ENCODE results near the gene SRPK2. TPM values are rescaled to one million over a fixed set of nuclear protein-coding genes. Genes with fewer than 3 reads are reported as not detected.

Gene SRPK2
- polyA plus RNA-seq, 1 experiment = 10.8 TPM

DNA sequence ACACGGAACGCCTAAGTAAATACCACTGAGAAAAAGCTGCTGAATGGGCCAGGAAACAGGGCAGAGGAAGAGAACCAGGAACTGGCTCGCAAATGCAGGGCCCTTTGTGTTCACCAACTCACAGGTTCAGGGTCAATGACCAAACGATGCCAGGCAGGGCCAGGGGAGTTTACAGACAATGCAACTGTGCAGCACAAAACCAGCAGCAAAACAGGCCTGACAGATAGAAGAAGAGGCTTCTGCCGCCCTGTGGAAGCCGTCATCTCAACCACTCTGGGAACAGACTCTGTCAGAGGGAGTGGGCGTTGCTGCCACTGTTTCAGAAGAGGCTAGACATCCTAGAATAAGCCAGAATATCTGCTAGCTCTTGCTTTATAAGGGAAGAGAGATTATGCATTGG lies 256.8 kb downstream of the SRPK2 start:
- Histone ChIP-seq H3K27me3 (ENCODE audit: control insufficient read depth, insufficient read depth, low read length) (no peaks in the 10 kb centered on the region), H3K4me3 (ENCODE audit: low read depth, low read length) (no peak overlapping the region), H3K36me3 (ENCODE audit: control insufficient read depth, insufficient read depth, low read length) (peaks cover 5% of the 10 kb centered on the region)
- CTCF ChIA-PET = no interaction called here
- DNase-seq (ENCODE audit: low read depth) = no peak
- TF ChIP-seq CTCF (IDR thresholded peaks at IDR 0.05; ENCODE audit: insufficient read depth, low read depth, low read length) = no peak
- POLR2A ChIA-PET = no interaction called here

DNA sequence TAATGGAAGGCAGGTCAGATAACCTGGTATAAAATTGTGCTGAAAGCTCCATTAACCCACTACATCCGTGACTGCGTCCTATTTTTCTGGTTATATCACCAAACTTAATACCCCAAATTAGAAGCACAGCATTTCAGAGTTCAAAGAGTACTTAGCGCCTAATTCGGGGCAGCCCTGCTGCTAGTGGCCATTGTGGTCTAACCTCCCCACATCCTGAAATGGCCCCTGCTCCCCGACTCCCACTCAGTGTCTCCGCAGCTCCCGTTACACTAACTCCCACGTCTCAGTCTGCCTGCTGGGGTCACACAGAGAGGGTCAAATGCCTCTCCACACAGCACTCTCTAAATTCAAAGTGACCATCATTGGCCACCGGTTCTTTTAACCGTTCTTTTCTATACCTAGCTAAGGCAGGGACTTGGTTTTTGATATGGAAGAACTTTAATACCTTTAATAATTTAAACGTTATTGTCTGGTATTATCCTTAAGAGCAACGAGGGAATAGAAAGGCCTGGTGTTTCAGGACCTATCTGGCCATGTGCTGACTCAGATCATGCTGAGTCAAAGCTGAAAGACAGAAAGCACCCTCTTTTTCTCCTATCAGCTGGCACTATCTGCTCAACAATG lies 257.6 kb downstream of the SRPK2 start:
- H3K27me3 ChIP-seq (ENCODE audit: control insufficient read depth, insufficient read depth, low read length) = no peaks in the 10 kb centered on the region

DNA sequence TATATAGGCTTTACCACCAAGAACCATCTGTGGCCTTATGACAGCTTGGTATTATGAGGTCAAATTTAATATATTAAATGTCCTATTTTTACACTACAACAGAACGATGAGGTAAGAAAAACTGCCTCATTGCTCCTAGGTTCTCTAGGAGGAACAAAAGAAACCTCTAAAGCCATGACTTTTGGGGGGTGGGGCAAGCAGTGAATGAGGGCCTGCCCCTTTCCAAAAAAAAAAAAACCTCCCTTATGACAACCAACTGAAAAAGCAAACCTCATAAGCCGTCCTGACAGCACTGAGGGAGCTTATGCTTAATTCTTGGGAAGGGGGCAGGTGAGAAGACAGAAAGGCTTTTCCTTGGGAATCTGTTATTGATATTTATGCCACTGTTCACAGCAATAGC lies 258.1 kb downstream of the SRPK2 start:
- no peak overlapping the region for H3K4me3 ChIP-seq (ENCODE audit: low read depth, low read length)
- peaks cover 9% of the 10 kb centered on the region for H3K36me3 ChIP-seq (ENCODE audit: control insufficient read depth, insufficient read depth, low read length)
- POLR2A ChIA-PET = interaction anchor here (0.6 kb wide), 1 partner anchor 1759 kb away, joined by 6 read pairs; no protein-coding TSS in a partner anchor
- DNase-seq (ENCODE audit: low read depth) = no peak
- CTCF ChIA-PET = interaction anchor here (1.5 kb wide), 1 partner anchor 9 kb away, joined by 4 read pairs; no protein-coding TSS in a partner anchor
- no peak for TF ChIP-seq CTCF (IDR thresholded peaks at IDR 0.05; ENCODE audit: insufficient read depth, low read depth, low read length)
- H3K27me3 ChIP-seq (ENCODE audit: control insufficient read depth, insufficient read depth, low read length) = no peaks in the 10 kb centered on the region

More for the DNA sequence above, 257.6 kb downstream of the SRPK2 start:
- no peak for TF ChIP-seq CTCF (IDR thresholded peaks at IDR 0.05; ENCODE audit: insufficient read depth, low read depth, low read length)
- ChIA-PET POLR2A (no interaction called here), CTCF (interaction anchor here (1.5 kb wide), 1 partner anchor 10 kb away, joined by 4 read pairs; no protein-coding TSS in a partner anchor)
- Histone ChIP-seq H3K36me3 (ENCODE audit: control insufficient read depth, insufficient read depth, low read length) (peaks cover 7% of the 10 kb centered on the region), H3K4me3 (ENCODE audit: low read depth, low read length) (no peak overlapping the region)
- no peak for DNase-seq (ENCODE audit: low read depth)

DNA sequence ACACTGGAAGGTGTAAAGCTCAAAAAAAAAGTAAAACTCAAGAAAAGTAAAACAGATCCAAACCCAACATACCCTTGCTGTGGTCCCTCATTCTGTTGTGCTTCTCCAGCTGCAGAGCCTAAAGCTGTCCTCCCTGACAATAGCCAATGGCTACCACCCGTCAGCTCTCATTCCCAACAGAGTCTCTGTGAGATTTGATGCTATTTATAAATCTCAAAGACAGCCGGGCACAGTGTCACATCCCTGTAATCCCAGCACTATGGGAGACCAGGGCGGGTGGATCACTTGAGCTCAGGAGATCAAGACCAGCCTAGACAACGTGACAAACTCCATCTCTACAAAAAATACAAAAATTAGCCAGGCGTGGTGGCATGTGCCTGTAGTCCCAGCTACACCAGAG lies 258.7 kb downstream of the SRPK2 start:
- Histone ChIP-seq H3K36me3 (ENCODE audit: control insufficient read depth, insufficient read depth, low read length) (peaks cover 9% of the 10 kb centered on the region), H3K27me3 (ENCODE audit: control insufficient read depth, insufficient read depth, low read length) (no peaks in the 10 kb centered on the region), H3K4me3 (ENCODE audit: low read depth, low read length) (no peak overlapping the region)
- CTCF ChIA-PET = interaction anchor here (0.6 to 1.5 kb wide), 3 partner anchors 9 to 200 kb away, joined by 3 to 4 read pairs (median 4); no protein-coding TSS in a partner anchor
- TF ChIP-seq CTCF (IDR thresholded peaks at IDR 0.05; ENCODE audit: insufficient read depth, low read depth, low read length) = no peak
- DNase-seq (ENCODE audit: low read depth) = no peak
- POLR2A ChIA-PET = interaction anchor here (0.6 kb wide), 1 partner anchor 1758 kb away, joined by 6 read pairs; no protein-coding TSS in a partner anchor

GRCh38 chr7:105127179-105127578 lies 261.5 kb downstream of the SRPK2 start:
- H3K27me3 ChIP-seq (ENCODE audit: control insufficient read depth, insufficient read depth, low read length) = no peaks in the 10 kb centered on the region
- POLR2A ChIA-PET = no interaction called here
- no peak for DNase-seq (ENCODE audit: low read depth)
- CTCF ChIA-PET = interaction anchor here (2.2 to 2.7 kb wide), 2 partner anchors 9 to 10 kb away, joined by 6 to 11 read pairs; no protein-coding TSS in a partner anchor
- no peak for TF ChIP-seq CTCF (IDR thresholded peaks at IDR 0.05; ENCODE audit: insufficient read depth, low read depth, low read length)
- no peak overlapping the region for H3K4me3 ChIP-seq (ENCODE audit: low read depth, low read length)
- H3K36me3 ChIP-seq (ENCODE audit: control insufficient read depth, insufficient read depth, low read length) = peaks cover 7% of the 10 kb centered on the region
